SK-N-SH treated with all-trans-retinoic acid at 6 μM for 48 hours (cell line): ENCODE data around the gene ROCK2.

Experiments
- ARNTL ChIP-seq: fragments of 450-650 bp; formaldehyde crosslinking; IDR thresholded peaks from 2 replicates; pipeline ENCODE4 v1.5.0; 2020; ENCODE audit warnings: low read depth, mild to moderate bottlenecking, moderate library complexity, borderline replicate concordance
- BACH2 ChIP-seq: fragments of 250-450 bp; sonication (Bioruptor Pico); IDR thresholded peaks from 2 replicates; pipeline ENCODE4 v1.9.0; 2021; ENCODE audit warnings: mild to moderate bottlenecking, borderline replicate concordance
- ISL1 ChIP-seq: fragments of 250-450 bp; sonication (Bioruptor Pico); IDR thresholded peaks from 2 replicates; pipeline ENCODE4 v2.1.2; 2022; ENCODE audit warnings: mild to moderate bottlenecking, moderate library complexity
- OSR1 ChIP-seq: fragments of 250-450 bp; sonication (Bioruptor Pico); IDR thresholded peaks from 2 replicates; pipeline ENCODE4 v1.8.0; 2022; ENCODE audit warnings: moderate library complexity, mild to moderate bottlenecking, inconsistent platforms
- PPARA ChIP-seq: fragments of 250-450 bp; sonication (Bioruptor Pico); IDR thresholded peaks from 2 replicates; pipeline ENCODE4 v1.5.0; 2020; ENCODE audit warnings: mild to moderate bottlenecking, borderline replicate concordance
- RARB ChIP-seq: fragments of 250-450 bp; sonication (Bioruptor Pico); IDR thresholded peaks from 2 replicates; pipeline ENCODE4 v1.8.0; 2021; ENCODE audit warnings: mild to moderate bottlenecking, moderate library complexity
- TCF4 ChIP-seq: fragments of 250-450 bp; sonication (Bioruptor Pico); IDR thresholded peaks from 2 replicates; pipeline ENCODE4 v1.8.0; 2021; ENCODE audit warnings: mild to moderate bottlenecking, moderate library complexity, borderline replicate concordance
- TOX ChIP-seq: fragments of 250-450 bp; sonication (Bioruptor Pico); IDR thresholded peaks from 2 replicates; pipeline ENCODE4 v1.8.0; 2021; ENCODE audit warnings: mild to moderate bottlenecking, moderate library complexity, borderline replicate concordance
- ZFP30 ChIP-seq: fragments of 450-650 bp; formaldehyde crosslinking; IDR thresholded peaks from 2 replicates; pipeline ENCODE4 v1.5.0; 2022; ENCODE audit warnings: mild to moderate bottlenecking, moderate library complexity
- ZNF70 ChIP-seq: fragments of 450-650 bp; formaldehyde crosslinking; IDR thresholded peaks from 2 replicates; pipeline ENCODE4 v1.5.0; 2020; ENCODE audit warnings: mild to moderate bottlenecking, moderate library complexity
- ZNF8 ChIP-seq: fragments of 450-650 bp; formaldehyde crosslinking; IDR thresholded peaks from 2 replicates; pipeline ENCODE4 v1.5.0; 2020; ENCODE audit warnings: mild to moderate bottlenecking, moderate library complexity
- TF ChIP-seq, protein P1 (sequence below): fragments of 250-450 bp; sonication (Bioruptor Pico); IDR thresholded peaks from 2 replicates; pipeline ENCODE4 v1.5.1; 2020; ENCODE audit warnings: low read depth, mild to moderate bottlenecking, moderate library complexity
- TF ChIP-seq, protein P2 (sequence below): fragments of 250-450 bp; sonication (Bioruptor Pico); IDR thresholded peaks from 2 replicates; pipeline ENCODE4 v1.8.0; 2020; ENCODE audit warnings: mild to moderate bottlenecking, moderate library complexity, borderline replicate concordance
- TF ChIP-seq, protein P3 (sequence below): fragments of 250-450 bp; sonication (Bioruptor Pico); IDR thresholded peaks from 2 replicates; pipeline ENCODE4 v1.8.0; 2021; ENCODE audit warnings: low read depth, mild to moderate bottlenecking, moderate library complexity, borderline replicate concordance

DNA sequence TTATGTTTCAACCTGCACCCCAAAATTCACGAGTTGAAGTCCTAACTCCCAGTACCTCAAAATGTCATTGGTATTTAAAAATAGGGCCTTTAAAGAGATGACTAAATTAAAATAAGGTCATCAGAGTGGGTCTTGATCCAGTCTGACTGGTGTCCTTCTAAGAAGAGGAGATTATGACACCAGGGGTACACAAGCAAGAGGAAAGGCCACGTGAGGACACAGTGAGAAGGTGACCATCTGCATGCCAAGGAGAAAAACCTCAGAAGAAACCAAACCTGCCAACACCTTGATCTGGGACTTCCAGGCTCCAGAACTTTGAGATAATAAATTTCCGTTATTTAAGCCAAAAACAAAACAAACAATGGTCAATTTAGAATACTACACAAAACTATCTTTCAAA is 22.6 kb downstream of the ROCK2 start:
- TF ChIP-seq TOX (CRISPR knock-in tag), result no peak
- no peak for TF ChIP-seq OSR1 (CRISPR knock-in tag)
- TF ChIP-seq ISL1 (CRISPR knock-in tag), result no peak
- TF ChIP-seq ARNTL (CRISPR knock-in tag), result no peak
- no peak for TF ChIP-seq ZFP30
- no peak for TF ChIP-seq ZNF70
- TF ChIP-seq TCF4, result no peak
- no peak for TF ChIP-seq RARB (CRISPR knock-in tag)
- TF ChIP-seq BACH2 (CRISPR knock-in tag), result no peak
- TF ChIP-seq, protein P1, sequence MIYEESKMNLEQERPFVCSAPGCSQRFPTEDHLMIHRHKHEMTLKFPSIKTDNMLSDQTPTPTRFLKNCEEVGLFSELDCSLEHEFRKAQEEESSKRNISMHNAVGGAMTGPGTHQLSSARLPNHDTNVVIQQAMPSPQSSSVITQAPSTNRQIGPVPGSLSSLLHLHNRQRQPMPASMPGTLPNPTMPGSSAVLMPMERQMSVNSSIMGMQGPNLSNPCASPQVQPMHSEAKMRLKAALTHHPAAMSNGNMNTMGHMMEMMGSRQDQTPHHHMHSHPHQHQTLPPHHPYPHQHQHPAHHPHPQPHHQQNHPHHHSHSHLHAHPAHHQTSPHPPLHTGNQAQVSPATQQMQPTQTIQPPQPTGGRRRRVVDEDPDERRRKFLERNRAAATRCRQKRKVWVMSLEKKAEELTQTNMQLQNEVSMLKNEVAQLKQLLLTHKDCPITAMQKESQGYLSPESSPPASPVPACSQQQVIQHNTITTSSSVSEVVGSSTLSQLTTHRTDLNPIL (CRISPR knock-in tag), result no peak
- TF ChIP-seq, protein P2, sequence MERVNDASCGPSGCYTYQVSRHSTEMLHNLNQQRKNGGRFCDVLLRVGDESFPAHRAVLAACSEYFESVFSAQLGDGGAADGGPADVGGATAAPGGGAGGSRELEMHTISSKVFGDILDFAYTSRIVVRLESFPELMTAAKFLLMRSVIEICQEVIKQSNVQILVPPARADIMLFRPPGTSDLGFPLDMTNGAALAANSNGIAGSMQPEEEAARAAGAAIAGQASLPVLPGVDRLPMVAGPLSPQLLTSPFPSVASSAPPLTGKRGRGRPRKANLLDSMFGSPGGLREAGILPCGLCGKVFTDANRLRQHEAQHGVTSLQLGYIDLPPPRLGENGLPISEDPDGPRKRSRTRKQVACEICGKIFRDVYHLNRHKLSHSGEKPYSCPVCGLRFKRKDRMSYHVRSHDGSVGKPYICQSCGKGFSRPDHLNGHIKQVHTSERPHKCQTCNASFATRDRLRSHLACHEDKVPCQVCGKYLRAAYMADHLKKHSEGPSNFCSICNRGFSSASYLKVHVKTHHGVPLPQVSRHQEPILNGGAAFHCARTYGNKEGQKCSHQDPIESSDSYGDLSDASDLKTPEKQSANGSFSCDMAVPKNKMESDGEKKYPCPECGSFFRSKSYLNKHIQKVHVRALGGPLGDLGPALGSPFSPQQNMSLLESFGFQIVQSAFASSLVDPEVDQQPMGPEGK (CRISPR knock-in tag), result no peak
- TF ChIP-seq, protein P3, sequence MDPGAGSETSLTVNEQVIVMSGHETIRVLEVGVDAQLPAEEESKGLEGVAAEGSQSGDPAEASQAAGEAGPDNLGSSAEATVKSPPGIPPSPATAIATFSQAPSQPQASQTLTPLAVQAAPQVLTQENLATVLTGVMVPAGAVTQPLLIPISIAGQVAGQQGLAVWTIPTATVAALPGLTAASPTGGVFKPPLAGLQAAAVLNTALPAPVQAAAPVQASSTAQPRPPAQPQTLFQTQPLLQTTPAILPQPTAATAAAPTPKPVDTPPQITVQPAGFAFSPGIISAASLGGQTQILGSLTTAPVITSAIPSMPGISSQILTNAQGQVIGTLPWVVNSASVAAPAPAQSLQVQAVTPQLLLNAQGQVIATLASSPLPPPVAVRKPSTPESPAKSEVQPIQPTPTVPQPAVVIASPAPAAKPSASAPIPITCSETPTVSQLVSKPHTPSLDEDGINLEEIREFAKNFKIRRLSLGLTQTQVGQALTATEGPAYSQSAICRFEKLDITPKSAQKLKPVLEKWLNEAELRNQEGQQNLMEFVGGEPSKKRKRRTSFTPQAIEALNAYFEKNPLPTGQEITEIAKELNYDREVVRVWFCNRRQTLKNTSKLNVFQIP (CRISPR knock-in tag), result no peak
- no peak for TF ChIP-seq PPARA (CRISPR knock-in tag)
- no peak for TF ChIP-seq ZNF8 (CRISPR knock-in tag)
